Daoy (cell line): ENCODE measurements around the gene PAK1. TPM values are rescaled to one million over a fixed set of nuclear protein-coding genes. Genes with fewer than 3 reads are reported as not detected.
"Not testable (repeated sequence)": the region's sequence is repeated elsewhere in the genome, so short reads cannot be mapped to it uniquely, and the experiment has no call there.

ENCODE experiments used
- DNase-seq: peaks from one replicate; pipeline ENCODE4 v3.0.0-alpha.2; 2015; ENCODE audit warnings: low read depth
- total RNA-seq: library from RNA; depleted of rRNA; stranded (reverse); fragments of >200 nt; shearing (Covaris generic); gene quantifications from 2 replicates; pipeline ENCODE4 v1.2.3, GENCODE V29; 2014; rRNA removed

The PAK1 gene
- total RNA-seq, result 21.9 and 56.0 TPM in 2 replicates

GRCh38 chr11:77473801-77474683, at the start of gene PAK1:
Gene PAK1, minus strand, starts transcription at chr11:77474094. Its CDS starts 81,574 bp downstream, at chr11:77392520.
- peak; percentile 88 for DNase-seq

- DNase-seq, result no peak
Measured at GRCh38 chr11:77522215-77522614, 48.3 kb upstream of the PAK1 start.

- no peak for DNase-seq
Measured at GRCh38 chr11:77519847-77520246, 46.0 kb upstream of the PAK1 start.

- no peak for DNase-seq
Measured at GRCh38 chr11:77518471-77518870, 44.6 kb upstream of the PAK1 start.

GRCh38 chr11:77517753-77518152, 43.9 kb upstream of the PAK1 start:
- no peak for DNase-seq

- DNase-seq, result peak; percentile 56
Measured at GRCh38 chr11:77517226-77517625, 43.3 kb upstream of the PAK1 start.

GRCh38 chr11:77515483-77515882, 41.6 kb upstream of the PAK1 start:
- DNase-seq, result no peak

- no peak for DNase-seq
Measured at GRCh38 chr11:77515063-77515462, 41.2 kb upstream of the PAK1 start.

- no peak for DNase-seq
Measured at GRCh38 chr11:77512092-77512491, 38.2 kb upstream of the PAK1 start.

GRCh38 chr11:77510851-77511250, 37.0 kb upstream of the PAK1 start:
- DNase-seq, result no peak

GRCh38 chr11:77510095-77510494, 36.2 kb upstream of the PAK1 start:
- no peak for DNase-seq

- DNase-seq, result no peak
Measured at GRCh38 chr11:77508019-77508418, 34.1 kb upstream of the PAK1 start.

- peak; percentile 59 for DNase-seq
Measured at GRCh38 chr11:77506857-77507256, 33.0 kb upstream of the PAK1 start.

GRCh38 chr11:77505956-77506355, 32.1 kb upstream of the PAK1 start:
- DNase-seq, result no peak

- DNase-seq, result no peak
Measured at GRCh38 chr11:77503006-77503405, 29.1 kb upstream of the PAK1 start.

GRCh38 chr11:77502346-77502905, 28.5 kb upstream of the PAK1 start:
- no peak for DNase-seq

GRCh38 chr11:77501758-77502157, 27.9 kb upstream of the PAK1 start:
- DNase-seq, result no peak

- DNase-seq, result no peak
Measured at GRCh38 chr11:77497368-77497767, 23.5 kb upstream of the PAK1 start.

GRCh38 chr11:77495526-77495925, 21.6 kb upstream of the PAK1 start:
- DNase-seq, result no peak

GRCh38 chr11:77490035-77490434, 16.1 kb upstream of the PAK1 start:
- DNase-seq, result not testable (repeated sequence)

- DNase-seq, result no peak
Measured at GRCh38 chr11:77487790-77488189, 13.9 kb upstream of the PAK1 start.

- DNase-seq, result no peak
Measured at GRCh38 chr11:77479746-77480352, 6.0 kb upstream of the PAK1 start.

GRCh38 chr11:77475206-77475605, 1.3 kb upstream of the PAK1 start:
- no peak for DNase-seq
